Measurements from ENCODE around the gene ATG9B.
A peak's percentile ranks its signal among the peaks of the same experiment; 100 is the strongest.

ATG9B gene

DNA sequence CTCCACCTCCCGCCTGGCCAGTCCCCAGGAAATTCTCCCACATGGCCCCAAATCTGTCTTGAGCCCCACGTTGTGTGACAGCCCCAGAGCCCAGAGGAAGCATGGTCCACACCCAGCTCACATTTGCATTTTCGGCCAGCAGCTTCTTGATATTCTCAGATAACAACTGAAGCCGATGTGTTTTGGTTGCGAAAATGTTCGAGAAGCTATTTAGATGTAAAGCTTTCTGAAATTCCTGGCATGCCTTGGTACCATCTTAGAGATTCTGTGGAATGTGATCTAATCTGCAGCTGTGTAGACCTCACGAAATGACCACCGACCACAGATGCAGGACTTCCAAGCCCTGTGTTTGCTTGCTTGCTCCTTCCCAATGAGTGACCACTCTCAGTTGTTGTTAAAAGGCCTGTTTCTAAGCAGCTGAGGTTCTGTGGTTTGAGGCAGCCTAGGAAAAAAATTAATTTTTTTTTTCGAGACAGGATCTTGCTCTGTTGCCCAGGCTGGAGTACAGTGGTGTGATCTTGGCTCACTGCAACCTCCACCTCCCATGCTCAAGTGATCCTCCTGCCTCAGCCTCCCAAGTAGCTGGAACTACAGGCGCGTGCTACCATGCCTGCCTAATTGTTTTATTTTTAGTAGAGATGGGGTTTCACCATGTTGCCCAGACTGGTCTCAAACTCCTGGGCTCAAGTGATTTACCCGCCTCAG, 43.9 kb upstream of the ATG9B start:
- Histone ChIP-seq H3K4me3 (ENCODE audit: low read depth, low read length) (no peak overlapping the region), H3K4me1 (peaks cover 3% of the 10 kb centered on the region; the same call in 1 of the 2 replicates), H3K36me3 (peaks cover 90% of the 10 kb centered on the region), H3K27me3 (no peaks in the 10 kb centered on the region), H3K9me3 (no peaks in the 10 kb centered on the region)
- TF ChIP-seq, protein P1, sequence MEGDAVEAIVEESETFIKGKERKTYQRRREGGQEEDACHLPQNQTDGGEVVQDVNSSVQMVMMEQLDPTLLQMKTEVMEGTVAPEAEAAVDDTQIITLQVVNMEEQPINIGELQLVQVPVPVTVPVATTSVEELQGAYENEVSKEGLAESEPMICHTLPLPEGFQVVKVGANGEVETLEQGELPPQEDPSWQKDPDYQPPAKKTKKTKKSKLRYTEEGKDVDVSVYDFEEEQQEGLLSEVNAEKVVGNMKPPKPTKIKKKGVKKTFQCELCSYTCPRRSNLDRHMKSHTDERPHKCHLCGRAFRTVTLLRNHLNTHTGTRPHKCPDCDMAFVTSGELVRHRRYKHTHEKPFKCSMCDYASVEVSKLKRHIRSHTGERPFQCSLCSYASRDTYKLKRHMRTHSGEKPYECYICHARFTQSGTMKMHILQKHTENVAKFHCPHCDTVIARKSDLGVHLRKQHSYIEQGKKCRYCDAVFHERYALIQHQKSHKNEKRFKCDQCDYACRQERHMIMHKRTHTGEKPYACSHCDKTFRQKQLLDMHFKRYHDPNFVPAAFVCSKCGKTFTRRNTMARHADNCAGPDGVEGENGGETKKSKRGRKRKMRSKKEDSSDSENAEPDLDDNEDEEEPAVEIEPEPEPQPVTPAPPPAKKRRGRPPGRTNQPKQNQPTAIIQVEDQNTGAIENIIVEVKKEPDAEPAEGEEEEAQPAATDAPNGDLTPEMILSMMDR (IDR thresholded peaks at IDR 0.05; ENCODE audit: low read depth, low read length) = no peak
- DNase-seq = no peak

DNA sequence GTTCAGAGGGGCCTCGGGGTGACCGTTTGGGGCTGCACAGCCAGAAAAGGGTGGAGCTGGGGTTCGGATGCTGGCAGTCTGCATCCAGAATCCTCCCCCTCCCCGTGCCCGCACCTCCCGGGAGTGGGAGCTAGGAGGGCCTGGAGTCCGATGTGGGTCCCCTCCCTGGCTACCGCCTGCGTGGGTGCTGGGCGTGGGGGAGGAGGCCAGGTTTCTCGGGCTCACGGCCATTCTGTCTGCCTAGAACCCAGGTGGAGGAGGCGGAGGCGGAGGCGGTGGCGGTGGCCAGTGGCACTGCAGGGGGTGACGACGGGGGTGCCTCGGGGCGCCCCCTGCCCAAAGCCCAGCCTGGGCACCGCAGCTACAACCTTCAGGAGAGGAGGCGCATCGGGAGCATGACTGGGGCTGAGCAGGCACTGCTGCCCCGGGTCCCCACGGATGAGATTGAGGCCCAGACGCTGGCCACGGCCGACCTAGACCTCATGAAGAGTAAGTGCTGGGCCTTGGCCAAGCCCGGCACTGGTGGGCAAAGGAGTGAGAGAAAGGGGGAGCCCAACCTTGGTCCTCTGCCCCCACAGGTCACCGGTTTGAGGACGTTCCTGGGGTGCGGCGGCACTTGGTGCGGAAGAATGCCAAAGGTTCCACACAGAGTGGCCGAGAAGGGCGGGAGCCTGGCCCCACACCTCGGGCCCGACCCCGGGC, 42.1 kb upstream of the ATG9B start:
- TF ChIP-seq, protein P1 (IDR thresholded peaks at IDR 0.05; ENCODE audit: low read depth, low read length) = no peak
- Histone ChIP-seq H3K4me3 (ENCODE audit: low read depth, low read length) (no peak overlapping the region), H3K36me3 (peaks cover 77% of the 10 kb centered on the region)

DNA sequence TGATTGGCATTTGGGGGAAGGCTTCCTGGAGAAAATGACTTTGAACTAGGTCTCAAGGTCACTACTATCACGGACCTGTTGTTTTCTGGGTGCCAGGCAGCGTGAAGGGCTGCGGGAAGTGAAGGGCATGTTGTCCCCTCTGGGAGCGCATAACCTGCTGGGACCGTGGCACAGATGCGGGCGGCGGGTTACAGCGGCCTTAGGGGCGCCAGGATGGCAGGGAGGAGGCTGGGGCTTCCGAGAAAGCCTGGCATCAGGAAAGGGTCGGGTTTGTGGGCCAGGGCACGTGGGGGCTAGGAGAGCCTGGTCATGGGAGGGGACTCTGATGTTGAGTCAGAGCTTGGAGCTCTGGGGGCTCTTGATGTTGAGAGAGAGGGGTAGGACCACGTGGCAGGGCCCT, 41.2 kb upstream of the ATG9B start:
- TF ChIP-seq, protein P1 (IDR thresholded peaks at IDR 0.05; ENCODE audit: low read depth, low read length) = no peak
- Histone ChIP-seq H3K4me1 (peaks cover 11% of the 10 kb centered on the region), H3K9me3 (no peaks in the 10 kb centered on the region), H3K36me3 (peaks cover 68% of the 10 kb centered on the region), H3K27me3 (no peaks in the 10 kb centered on the region), H3K4me3 (ENCODE audit: low read depth, low read length) (no peak overlapping the region)
- no peak for DNase-seq

More for the DNA sequence above, 42.1 kb upstream of the ATG9B start:
- peaks cover 10% of the 10 kb centered on the region for H3K4me1 ChIP-seq
- no peaks in the 10 kb centered on the region for H3K27me3 ChIP-seq
- no peaks in the 10 kb centered on the region for H3K9me3 ChIP-seq
- no peak for DNase-seq

DNA sequence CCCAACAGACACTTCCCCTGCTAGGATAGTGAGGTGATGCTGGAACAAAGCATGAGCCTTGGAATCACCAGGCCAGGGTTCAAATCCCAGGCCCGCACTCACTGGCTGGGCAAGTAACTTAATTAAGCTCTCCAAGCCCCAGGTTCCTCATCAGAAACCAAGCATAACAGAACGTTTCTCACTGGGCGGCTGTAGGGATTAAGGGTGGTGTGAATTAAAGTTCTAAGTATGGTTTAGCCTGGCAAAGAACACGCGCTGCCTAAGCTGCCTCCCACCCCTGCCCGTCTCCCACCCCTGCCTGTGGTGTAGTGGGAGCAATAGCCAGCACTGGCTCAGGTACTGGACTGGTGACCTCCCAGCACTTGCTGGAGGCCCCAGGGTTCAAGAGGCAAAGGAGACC, 40.7 kb upstream of the ATG9B start:
- TF ChIP-seq, protein P1 (IDR thresholded peaks at IDR 0.05; ENCODE audit: low read depth, low read length) = no peak
- Histone ChIP-seq H3K9me3 (no peaks in the 10 kb centered on the region), H3K4me3 (ENCODE audit: low read depth, low read length) (no peak overlapping the region), H3K27me3 (no peaks in the 10 kb centered on the region), H3K4me1 (peaks cover 11% of the 10 kb centered on the region), H3K36me3 (peaks cover 63% of the 10 kb centered on the region)
- no peak for DNase-seq

DNA sequence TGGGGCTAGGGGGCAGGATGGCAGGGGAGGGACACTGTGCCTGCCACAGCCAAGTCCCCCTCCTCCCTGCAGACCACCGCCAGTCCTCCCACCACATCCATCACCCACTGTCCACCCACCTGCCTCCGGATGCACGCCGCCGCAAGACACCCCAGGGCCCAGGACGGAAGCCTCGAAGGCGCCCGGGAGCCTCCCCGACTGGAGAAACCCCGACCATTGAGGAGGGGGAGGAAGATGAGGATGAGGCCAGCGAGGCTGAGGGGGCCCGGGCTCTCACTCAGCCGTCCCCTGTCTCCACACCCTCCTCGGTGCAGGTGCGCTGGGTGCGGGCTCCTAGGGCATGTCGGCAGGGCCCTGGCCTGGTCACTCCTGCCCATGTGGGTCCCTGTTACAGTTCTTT, 40.2 kb upstream of the ATG9B start:
- TF ChIP-seq, protein P1 (IDR thresholded peaks at IDR 0.05; ENCODE audit: low read depth, low read length) = no peak
- H3K4me1 ChIP-seq = peaks cover 11% of the 10 kb centered on the region
- no peaks in the 10 kb centered on the region for H3K27me3 ChIP-seq
- H3K4me3 ChIP-seq (ENCODE audit: low read depth, low read length) = no peak overlapping the region
- DNase-seq = no peak
- H3K9me3 ChIP-seq = no peaks in the 10 kb centered on the region
- H3K36me3 ChIP-seq = peaks cover 58% of the 10 kb centered on the region

DNA sequence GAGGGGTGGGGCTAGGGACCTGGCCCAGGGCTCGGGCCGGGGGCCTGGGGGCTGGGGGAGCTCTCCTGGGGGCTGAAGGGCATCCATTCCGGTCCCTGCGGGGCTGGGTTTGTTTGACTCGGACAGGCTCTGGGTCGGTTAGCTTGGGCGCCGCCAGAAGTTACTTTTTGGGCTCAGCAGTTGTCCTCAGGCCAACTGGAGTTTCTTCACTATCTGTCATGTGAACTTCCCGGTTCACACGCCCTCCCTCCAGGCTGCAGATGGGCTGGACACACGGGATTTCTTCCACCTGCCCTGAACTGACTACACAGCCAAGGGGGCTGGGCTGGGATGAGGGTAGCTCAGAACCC, 38.9 kb upstream of the ATG9B start:
- Histone ChIP-seq H3K36me3 (peaks cover 48% of the 10 kb centered on the region), H3K9me3 (no peaks in the 10 kb centered on the region), H3K4me1 (peaks cover 19% of the 10 kb centered on the region), H3K4me3 (ENCODE audit: low read depth, low read length) (peak overlapping the region; percentile 94), H3K27me3 (no peaks in the 10 kb centered on the region)
- DNase-seq = no peak
- TF ChIP-seq, protein P1 (IDR thresholded peaks at IDR 0.05; ENCODE audit: low read depth, low read length) = no peak

Measured in BE2C (cell line).